Activated T-helper 2 cell treated with anti-CD3 and anti-CD28 coated beads, Interferon-gamma antibody, Interleukin-2, Interleukin-4, amounts not matched to agents 10 μg/mL and 5 μg/mL and 100 μg/mL, durations not matched to agents 14 hours and 24 hours and 36 hours (primary cell): ENCODE measurements around the gene RAC2. TPM values are rescaled to one million over a fixed set of nuclear protein-coding genes. Genes with fewer than 3 reads are reported as not detected.
"Not testable (repeated sequence)": the region's sequence is repeated elsewhere in the genome, so short reads cannot be mapped to it uniquely, and the experiment has no call there.

ENCODE experiments used
- DNase-seq: peaks from one replicate; pipeline ENCODE4 v3.0.0; 2021; ENCODE audit warnings: low spot score
- H3K27ac Mint-ChIP-seq: one replicate; pipeline ENCODE4 v1.8.0; 2021; ENCODE audit warnings: mixed read lengths
- H3K27me3 Mint-ChIP-seq: one replicate; pipeline ENCODE4 v1.8.0; 2021; ENCODE audit warnings: low read depth, mixed read lengths
- H3K36me3 Mint-ChIP-seq: one replicate; pipeline ENCODE4 v1.8.0; 2021; ENCODE audit warnings: low read depth, mixed read lengths
- H3K4me1 Mint-ChIP-seq: one replicate; pipeline ENCODE4 v1.8.0; 2021; ENCODE audit warnings: low read depth, mixed read lengths
- H3K4me3 Mint-ChIP-seq: one replicate; pipeline ENCODE4 v1.8.0; 2021; ENCODE audit warnings: low read depth, mild to moderate bottlenecking, moderate library complexity, mixed read lengths
- H3K9me3 Mint-ChIP-seq: one replicate; pipeline ENCODE4 v1.8.0; 2021; ENCODE audit warnings: mixed read lengths
- intact Hi-C: fragments of 100-400 bp; cut with micrococcal nuclease; formaldehyde crosslinking; loops from one replicate; pipeline ENCODE4 v1.15.1; 2023
- total RNA-seq: library from RNA; stranded (reverse); gene quantifications from 2 replicates; pipeline ENCODE4 v1.2.3, GENCODE V29; 2022

RAC2 gene
- total RNA-seq, 1 donor from 2014 or later = 499 TPM

DNA sequence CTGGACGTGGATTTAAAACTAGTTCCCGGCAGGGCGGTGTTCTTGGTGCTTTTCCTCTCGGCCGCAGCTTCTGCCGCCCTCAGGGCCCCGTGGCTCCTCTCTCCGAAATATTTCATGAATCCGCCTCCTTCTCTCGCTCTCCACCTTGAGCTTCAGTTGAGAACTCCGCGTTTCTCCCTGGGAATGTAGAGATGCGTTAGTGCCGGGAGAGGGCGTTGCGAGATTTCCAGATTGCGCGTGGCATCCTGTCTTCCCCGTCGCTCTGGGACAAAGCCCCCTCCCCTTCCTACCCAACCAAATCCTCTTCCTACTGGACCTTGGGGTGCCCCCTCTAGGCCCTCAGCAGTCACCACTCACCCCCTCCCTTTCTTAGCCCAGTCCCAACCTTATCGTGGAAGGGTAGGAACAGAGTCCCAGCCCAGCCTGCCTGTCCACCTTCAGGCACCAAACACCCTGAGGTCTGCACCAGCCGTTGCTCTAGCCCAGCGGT is 15.5 kb upstream of the RAC2 start:
- Mint-ChIP-seq H3K4me3 (no peak overlapping the region), H3K27me3 (peaks cover 10% of the 10 kb centered on the region), H3K4me1 (peaks cover 33% of the 10 kb centered on the region), H3K27ac (no peak overlapping the region), H3K9me3 (peaks cover 10% of the 10 kb centered on the region), H3K36me3 (no peaks in the 10 kb centered on the region)
- no peak for DNase-seq
- intact Hi-C loops = loop anchor here (2.0 to 10.0 kb wide), 2 partner anchors 17 to 195 kb away; no protein-coding TSS in a partner anchor

DNA sequence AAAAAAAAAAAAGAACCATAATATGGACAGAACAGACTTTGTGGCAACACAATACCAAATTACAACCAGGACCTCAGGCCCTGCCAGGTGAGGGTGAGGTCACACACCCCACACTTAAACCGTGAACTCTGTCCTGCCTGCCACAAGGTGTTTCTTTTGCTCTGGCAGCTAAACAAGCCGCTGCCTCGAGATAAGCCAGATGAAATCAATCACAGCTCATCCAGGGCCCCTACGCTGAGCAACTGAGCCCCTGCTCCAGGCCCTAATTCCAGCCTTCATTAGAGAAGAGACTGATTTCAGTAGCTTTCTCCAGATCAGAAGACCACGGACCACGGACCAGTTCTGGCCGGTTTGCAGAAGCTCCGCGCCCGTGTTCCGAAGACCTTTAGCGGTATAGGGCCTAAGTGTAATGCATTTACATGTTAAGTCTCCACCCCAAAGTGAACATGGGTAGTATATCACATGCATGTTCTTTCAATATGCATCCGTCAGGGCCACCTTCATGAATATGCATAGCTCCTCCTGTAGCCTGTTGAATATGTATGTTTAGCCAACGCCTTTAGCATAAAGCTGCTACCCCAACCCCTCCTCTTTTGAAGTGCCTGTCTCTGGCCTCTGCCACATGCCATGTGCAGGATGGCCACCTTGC is 14.8 kb upstream of the RAC2 start:
- Mint-ChIP-seq H3K27ac (no peak overlapping the region), H3K9me3 (peaks cover 3% of the 10 kb centered on the region), H3K4me3 (no peak overlapping the region), H3K27me3 (peaks cover 10% of the 10 kb centered on the region), H3K4me1 (peaks cover 35% of the 10 kb centered on the region), H3K36me3 (no peaks in the 10 kb centered on the region)
- intact Hi-C loops = no loop called here
- DNase-seq = no peak

- no peak overlapping the region for H3K27ac Mint-ChIP-seq
- peaks cover 35% of the 10 kb centered on the region for H3K4me1 Mint-ChIP-seq
- intact Hi-C loops = no loop called here
- DNase-seq = no peak
- H3K27me3 Mint-ChIP-seq = peaks cover 13% of the 10 kb centered on the region
- no peaks in the 10 kb centered on the region for H3K9me3 Mint-ChIP-seq
- no peak overlapping the region for H3K4me3 Mint-ChIP-seq
- no peaks in the 10 kb centered on the region for H3K36me3 Mint-ChIP-seq
Measured at GRCh38 chr22:37258005-37258752, 14.1 kb upstream of the RAC2 start.

- intact Hi-C loops = no loop called here
- DNase-seq = no peak
- Mint-ChIP-seq H3K36me3 (no peaks in the 10 kb centered on the region), H3K4me3 (no peak overlapping the region), H3K27ac (no peak overlapping the region), H3K9me3 (no peaks in the 10 kb centered on the region), H3K27me3 (peaks cover 11% of the 10 kb centered on the region), H3K4me1 (peaks cover 32% of the 10 kb centered on the region)
Measured at GRCh38 chr22:37256075-37256726, 12.1 kb upstream of the RAC2 start.

DNA sequence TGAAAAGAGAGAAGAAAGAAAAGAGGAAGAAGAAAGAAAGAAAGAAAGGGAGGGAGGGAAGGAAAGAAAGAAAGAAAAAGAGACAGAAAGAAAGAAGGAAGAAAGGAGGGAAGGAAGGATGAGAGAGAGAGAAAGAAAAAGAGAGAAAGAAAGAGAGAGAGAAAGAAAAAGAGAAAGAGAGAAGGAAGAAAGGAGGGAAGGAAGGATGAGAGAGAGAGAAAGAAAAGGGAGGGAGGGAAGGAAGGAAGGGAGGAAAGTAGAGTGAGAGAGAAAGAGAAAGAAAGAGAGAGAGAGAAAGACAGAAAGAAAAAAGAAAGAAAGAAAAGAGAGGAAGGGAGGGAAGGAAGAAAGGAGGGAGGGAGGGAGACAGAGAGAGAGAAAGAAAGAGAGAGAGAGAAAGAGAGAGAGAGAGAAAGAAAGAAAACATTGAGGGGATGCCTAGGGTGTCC is 11.5 kb upstream of the RAC2 start:
- intact Hi-C loops = no loop called here
- Mint-ChIP-seq H3K27ac (peak overlapping the region; percentile 10), H3K27me3 (peaks cover 10% of the 10 kb centered on the region), H3K9me3 (no peaks in the 10 kb centered on the region), H3K4me1 (peaks cover 27% of the 10 kb centered on the region), H3K4me3 (no peak overlapping the region), H3K36me3 (no peaks in the 10 kb centered on the region)
- no peak for DNase-seq

- intact Hi-C loops = no loop called here
Measured at GRCh38 chr22:37254867-37255233, 10.8 kb upstream of the RAC2 start.

DNA sequence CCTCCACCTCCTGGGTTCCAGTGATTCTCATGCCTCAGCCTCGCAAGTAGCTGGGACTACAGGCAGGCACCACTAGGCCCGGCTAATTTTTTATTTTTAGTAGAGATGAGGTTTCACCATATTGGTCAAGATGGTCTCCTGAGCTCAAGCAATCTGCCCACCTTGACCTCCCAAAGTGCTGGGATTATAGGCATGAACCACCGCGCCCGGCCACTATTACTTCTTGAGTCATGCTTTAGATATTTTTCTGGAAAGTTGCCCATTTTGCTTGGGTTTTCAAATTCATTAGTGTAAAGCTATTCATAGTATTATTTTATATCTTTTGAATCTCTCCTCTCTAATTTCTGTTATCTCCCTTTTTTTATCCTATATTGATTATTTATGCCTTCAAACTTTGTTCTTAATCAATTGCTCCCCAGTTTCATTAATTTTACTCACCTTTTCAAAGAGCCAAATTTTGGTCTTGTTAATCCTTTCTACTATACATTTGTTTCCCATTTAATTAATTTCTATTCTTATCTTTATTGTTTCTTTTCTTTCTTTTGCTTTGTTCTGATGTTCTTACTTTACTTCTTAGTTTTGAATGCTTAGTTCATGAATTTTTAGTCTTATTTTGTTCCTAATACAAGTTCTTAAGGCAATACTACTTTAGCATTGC is 10.3 kb upstream of the RAC2 start:
- DNase-seq = no peak
- Mint-ChIP-seq H3K4me3 (no peak overlapping the region), H3K27me3 (peaks cover 10% of the 10 kb centered on the region), H3K9me3 (no peaks in the 10 kb centered on the region), H3K27ac (no peak overlapping the region), H3K36me3 (no peaks in the 10 kb centered on the region), H3K4me1 (peaks cover 20% of the 10 kb centered on the region)
- intact Hi-C loops = no loop called here

More at GRCh38 chr22:37254867-37255233, 10.8 kb upstream of the RAC2 start:
- no peaks in the 10 kb centered on the region for H3K36me3 Mint-ChIP-seq
- H3K4me1 Mint-ChIP-seq = peaks cover 25% of the 10 kb centered on the region
- no peaks in the 10 kb centered on the region for H3K9me3 Mint-ChIP-seq
- peak overlapping the region; percentile 8 for H3K27ac Mint-ChIP-seq
- H3K4me3 Mint-ChIP-seq = no peak overlapping the region
- no peak for DNase-seq
- H3K27me3 Mint-ChIP-seq = peaks cover 10% of the 10 kb centered on the region

- H3K36me3 Mint-ChIP-seq = no peaks in the 10 kb centered on the region
- peaks cover 10% of the 10 kb centered on the region for H3K27me3 Mint-ChIP-seq
- H3K9me3 Mint-ChIP-seq = no peaks in the 10 kb centered on the region
- H3K4me3 Mint-ChIP-seq = no peak overlapping the region
- intact Hi-C loops = no loop called here
- no peak overlapping the region for H3K27ac Mint-ChIP-seq
- no peak for DNase-seq
- H3K4me1 Mint-ChIP-seq = peaks cover 19% of the 10 kb centered on the region
Measured at GRCh38 chr22:37253126-37253660, 9.1 kb upstream of the RAC2 start.

DNA sequence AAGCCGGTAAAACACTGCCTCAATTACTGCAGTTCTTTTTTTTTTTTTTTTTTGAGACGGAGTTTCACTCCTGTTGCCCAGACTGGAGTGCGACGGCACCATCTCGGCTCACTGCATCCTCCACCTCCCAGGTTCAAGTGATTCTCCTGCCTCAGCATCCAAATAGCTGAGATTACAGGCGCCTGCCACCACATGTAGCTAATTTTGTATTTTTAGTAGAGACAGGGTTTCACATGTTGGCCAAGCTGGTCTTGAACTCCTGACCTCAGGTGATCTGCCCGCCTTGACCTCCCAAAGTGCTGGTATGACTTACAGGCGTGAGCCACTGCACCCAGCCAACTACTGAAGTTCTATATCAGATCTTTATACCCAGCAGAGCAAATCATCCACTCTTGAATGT is 7.8 kb upstream of the RAC2 start:
- intact Hi-C loops, H3K9me3 Mint-ChIP-seq, DNase-seq, H3K36me3 Mint-ChIP-seq, H3K4me3 Mint-ChIP-seq, H3K27ac Mint-ChIP-seq, H3K27me3 Mint-ChIP-seq: not testable (repeated sequence)
- H3K4me1 Mint-ChIP-seq = peaks cover 17% of the 10 kb centered on the region

GRCh38 chr22:37249986-37250385 is 5.9 kb upstream of the RAC2 start:
- DNase-seq = no peak
- Mint-ChIP-seq H3K27ac (no peak overlapping the region), H3K4me3 (no peak overlapping the region), H3K9me3 (no peaks in the 10 kb centered on the region), H3K27me3 (peaks cover 6% of the 10 kb centered on the region), H3K36me3 (no peaks in the 10 kb centered on the region), H3K4me1 (peaks cover 9% of the 10 kb centered on the region)
- intact Hi-C loops = no loop called here

- Mint-ChIP-seq H3K4me1 (peaks cover 9% of the 10 kb centered on the region), H3K27me3 (peaks cover 4% of the 10 kb centered on the region), H3K36me3 (peaks cover 5% of the 10 kb centered on the region), H3K4me3 (no peak overlapping the region), H3K27ac (no peak overlapping the region), H3K9me3 (no peaks in the 10 kb centered on the region)
- intact Hi-C loops = no loop called here
- no peak for DNase-seq
Measured at GRCh38 chr22:37248251-37248650, 4.2 kb upstream of the RAC2 start.

DNA sequence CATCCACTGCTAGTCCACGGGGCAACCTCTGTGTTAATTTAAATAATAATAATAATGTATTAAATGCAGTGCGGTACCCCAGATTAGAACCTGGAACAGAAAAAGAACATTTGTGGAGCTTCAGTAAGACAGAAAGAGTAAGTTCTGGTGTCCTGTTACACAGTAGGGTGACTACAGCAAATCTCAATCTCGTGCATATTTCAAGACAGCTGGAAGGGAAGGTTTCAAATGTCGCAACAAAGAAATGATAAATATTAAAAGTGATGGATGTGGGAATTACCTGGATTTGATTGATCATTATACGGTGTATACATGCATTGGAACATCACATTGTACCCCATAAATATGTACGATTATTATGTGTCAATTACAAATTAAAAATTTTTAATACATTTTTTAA is 1.7 kb upstream of the RAC2 start:
- H3K9me3 Mint-ChIP-seq = no peaks in the 10 kb centered on the region
- H3K36me3 Mint-ChIP-seq = peaks cover 27% of the 10 kb centered on the region
- peaks cover 22% of the 10 kb centered on the region for H3K4me1 Mint-ChIP-seq
- intact Hi-C loops = no loop called here
- DNase-seq = no peak
- H3K4me3 Mint-ChIP-seq = no peak overlapping the region
- H3K27ac Mint-ChIP-seq = no peak overlapping the region
- H3K27me3 Mint-ChIP-seq = no peaks in the 10 kb centered on the region
